Calu3 (cell line): Measurements from ENCODE around the gene RPAP3. TPM values are rescaled to one million over a fixed set of nuclear protein-coding genes. Genes with fewer than 3 reads are reported as not detected.

ENCODE experiments used
- BruUV-seq: library from RNA; stranded (reverse); fragments of 400-500 nt; replicated peaks from 2 replicates; lab custom pipeline; 2021; lab: Mats Ljungman, UMichigan
- CTCF ChIA-PET: fragments of 300-600 bp; sonication (Branson Sonifier 250); formaldehyde crosslinking; loops from one replicate; lab custom pipeline; 2022; ENCODE audit warnings: antibody characterized with exemption; lab: Charles Lee
- DNase-seq: peaks from one replicate; pipeline ENCODE4 v3.0.0; 2022
- H3K27ac Mint-ChIP-seq: one replicate; pipeline ENCODE4 v1.8.0; 2022; ENCODE audit warnings: mixed read lengths; ENCODE audit not compliant: unreplicated experiment
- H3K27me3 Mint-ChIP-seq: one replicate; pipeline ENCODE4 v1.8.0; 2022; ENCODE audit warnings: mixed read lengths; ENCODE audit not compliant: unreplicated experiment
- H3K36me3 Mint-ChIP-seq: one replicate; pipeline ENCODE4 v1.8.0; 2022; ENCODE audit warnings: mild to moderate bottlenecking, moderate library complexity, mixed read lengths; ENCODE audit not compliant: insufficient read depth, unreplicated experiment
- H3K4me1 Mint-ChIP-seq: one replicate; pipeline ENCODE4 v1.8.0; 2022; ENCODE audit warnings: mild to moderate bottlenecking, low read depth, mixed read lengths; ENCODE audit not compliant: unreplicated experiment
- H3K4me3 Mint-ChIP-seq: one replicate; pipeline ENCODE4 v1.8.0; 2022; ENCODE audit warnings: mild to moderate bottlenecking, low read depth, moderate library complexity, mixed read lengths; ENCODE audit not compliant: unreplicated experiment
- H3K9me3 Mint-ChIP-seq: one replicate; pipeline ENCODE4 v1.8.0; 2022; ENCODE audit warnings: low read depth, mixed read lengths; ENCODE audit not compliant: unreplicated experiment
- intact Hi-C: fragments of 100-400 bp; cut with micrococcal nuclease; formaldehyde crosslinking; loops from one replicate; pipeline ENCODE4 v1.10.0; 2022; ENCODE audit not compliant: unreplicated experiment
- total RNA-seq: library from RNA; stranded (reverse); gene quantifications from 2 replicates; pipeline ENCODE4 v1.2.3, GENCODE V29; 2022
- TF ChIP-seq, protein P1 (sequence below): fragments of 200-600 bp; IDR thresholded peaks from one replicate; pipeline ENCODE4 v1.8.0; 2022; ENCODE audit warnings: antibody characterized with exemption; ENCODE audit not compliant: unreplicated experiment

Gene RPAP3
- total RNA-seq, 1 experiment from 2014 or later = 33.5 TPM

DNA sequence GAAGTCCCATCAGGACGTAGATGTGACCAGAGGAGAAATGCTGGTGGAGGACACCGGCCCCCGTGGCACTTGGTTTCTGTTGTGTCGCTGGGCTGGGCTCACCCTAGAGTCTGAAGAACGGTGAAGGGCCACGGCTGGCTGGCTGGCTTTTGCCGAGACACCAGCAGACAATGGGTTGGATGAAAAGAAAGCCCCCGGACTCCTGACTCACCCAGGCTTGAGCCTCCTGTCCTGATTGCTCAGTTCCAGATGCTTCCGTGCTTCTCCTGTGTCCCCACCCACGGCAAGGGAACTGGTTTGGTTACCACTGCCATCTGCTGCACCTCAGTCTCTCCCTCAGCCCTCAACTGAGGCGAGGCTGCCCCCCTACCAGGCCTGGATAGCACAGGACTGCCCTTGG is 29.8 kb upstream of the RPAP3 start:
- BruUV-seq = no TSS peak
- Mint-ChIP-seq H3K4me3 (no peak overlapping the region), H3K36me3 (peaks cover 6% of the 10 kb centered on the region), H3K4me1 (no peaks in the 10 kb centered on the region), H3K9me3 (no peaks in the 10 kb centered on the region), H3K27me3 (no peaks in the 10 kb centered on the region), H3K27ac (no peak overlapping the region)
- TF ChIP-seq, protein P1, sequence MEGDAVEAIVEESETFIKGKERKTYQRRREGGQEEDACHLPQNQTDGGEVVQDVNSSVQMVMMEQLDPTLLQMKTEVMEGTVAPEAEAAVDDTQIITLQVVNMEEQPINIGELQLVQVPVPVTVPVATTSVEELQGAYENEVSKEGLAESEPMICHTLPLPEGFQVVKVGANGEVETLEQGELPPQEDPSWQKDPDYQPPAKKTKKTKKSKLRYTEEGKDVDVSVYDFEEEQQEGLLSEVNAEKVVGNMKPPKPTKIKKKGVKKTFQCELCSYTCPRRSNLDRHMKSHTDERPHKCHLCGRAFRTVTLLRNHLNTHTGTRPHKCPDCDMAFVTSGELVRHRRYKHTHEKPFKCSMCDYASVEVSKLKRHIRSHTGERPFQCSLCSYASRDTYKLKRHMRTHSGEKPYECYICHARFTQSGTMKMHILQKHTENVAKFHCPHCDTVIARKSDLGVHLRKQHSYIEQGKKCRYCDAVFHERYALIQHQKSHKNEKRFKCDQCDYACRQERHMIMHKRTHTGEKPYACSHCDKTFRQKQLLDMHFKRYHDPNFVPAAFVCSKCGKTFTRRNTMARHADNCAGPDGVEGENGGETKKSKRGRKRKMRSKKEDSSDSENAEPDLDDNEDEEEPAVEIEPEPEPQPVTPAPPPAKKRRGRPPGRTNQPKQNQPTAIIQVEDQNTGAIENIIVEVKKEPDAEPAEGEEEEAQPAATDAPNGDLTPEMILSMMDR = no peak
- CTCF ChIA-PET = no interaction called here
- intact Hi-C loops = no loop called here
- DNase-seq = no peak

DNA sequence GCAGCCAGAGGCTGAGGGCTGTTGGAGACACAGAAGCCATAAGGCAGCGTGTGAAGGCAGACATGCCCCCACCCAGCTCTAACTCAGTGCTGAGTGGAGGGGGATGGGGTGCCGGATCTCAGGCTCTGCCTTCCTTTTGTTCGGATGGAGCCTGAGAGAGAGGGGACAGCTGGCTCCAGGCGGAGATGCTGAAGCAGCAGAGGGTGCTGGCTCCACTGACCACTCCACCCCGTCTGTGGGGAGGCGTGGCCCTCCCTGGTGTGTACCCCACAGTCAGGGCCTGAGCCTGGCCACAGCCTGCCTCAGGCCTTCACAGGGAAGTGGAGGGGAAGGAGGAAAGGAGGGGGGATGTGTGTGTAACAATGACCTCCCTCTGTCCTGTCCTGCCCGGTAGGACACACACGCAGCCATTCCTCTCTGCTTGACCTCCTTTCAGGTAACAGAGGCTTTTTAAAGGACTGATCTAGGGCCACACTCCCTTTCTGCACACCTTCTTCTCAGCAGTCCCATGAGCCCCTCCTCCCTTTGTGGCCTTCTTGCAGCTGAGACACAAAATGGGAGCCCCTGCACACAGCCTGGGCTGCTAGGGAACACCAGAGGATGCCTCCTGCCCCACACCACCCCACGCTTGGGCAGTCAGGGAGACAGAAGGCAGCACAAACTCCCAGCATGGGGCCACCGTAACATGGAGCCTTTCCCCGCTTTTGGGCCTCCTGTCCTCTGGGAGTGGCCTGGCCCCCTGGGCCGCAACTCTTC is 29.1 kb upstream of the RPAP3 start:
- intact Hi-C loops = no loop called here
- Mint-ChIP-seq H3K36me3 (peaks cover 6% of the 10 kb centered on the region), H3K27ac (no peak overlapping the region), H3K27me3 (no peaks in the 10 kb centered on the region), H3K4me3 (no peak overlapping the region), H3K4me1 (no peaks in the 10 kb centered on the region), H3K9me3 (no peaks in the 10 kb centered on the region)
- TF ChIP-seq, protein P1 = no peak
- CTCF ChIA-PET = interaction anchor here (0.6 kb wide), 1 partner anchor 9 kb away, joined by 3 read pairs; no protein-coding TSS in a partner anchor
- DNase-seq = no peak
- no TSS peak for BruUV-seq

DNA sequence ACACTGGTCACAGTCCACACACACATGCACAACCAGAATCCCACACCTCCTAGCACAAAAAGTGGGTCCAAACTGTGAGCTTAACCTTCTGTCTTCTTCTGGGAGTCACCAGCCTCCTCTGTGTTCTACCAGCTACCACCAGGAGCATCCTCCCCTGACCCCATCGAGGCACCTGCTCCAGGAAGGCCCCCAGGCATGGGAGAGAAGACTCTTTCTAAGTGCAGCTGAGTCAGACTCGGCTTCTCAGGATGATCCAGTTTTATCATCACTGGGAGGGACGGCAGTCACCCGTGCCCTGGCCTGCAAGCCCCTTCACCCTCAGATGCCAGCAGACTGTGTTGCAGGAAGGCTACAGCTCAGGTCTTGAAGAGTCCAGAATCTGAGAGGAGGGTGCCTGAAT is 27.3 kb upstream of the RPAP3 start:
- peaks cover 8% of the 10 kb centered on the region for H3K27me3 Mint-ChIP-seq
- DNase-seq = no peak
- H3K27ac Mint-ChIP-seq = no peak overlapping the region
- intact Hi-C loops = no loop called here
- TF ChIP-seq, protein P1 = no peak
- no peaks in the 10 kb centered on the region for H3K9me3 Mint-ChIP-seq
- peaks cover 6% of the 10 kb centered on the region for H3K36me3 Mint-ChIP-seq
- BruUV-seq = no TSS peak
- no peaks in the 10 kb centered on the region for H3K4me1 Mint-ChIP-seq
- no peak overlapping the region for H3K4me3 Mint-ChIP-seq
- CTCF ChIA-PET = no interaction called here

GRCh38 chr12:47732504-47732903 is 26.7 kb upstream of the RPAP3 start:
- no peak for DNase-seq
- peaks cover 5% of the 10 kb centered on the region for H3K36me3 Mint-ChIP-seq
- TF ChIP-seq, protein P1 = no peak
- no peak overlapping the region for H3K4me3 Mint-ChIP-seq
- no TSS peak for BruUV-seq
- no peaks in the 10 kb centered on the region for H3K9me3 Mint-ChIP-seq
- CTCF ChIA-PET = no interaction called here
- no peak overlapping the region for H3K27ac Mint-ChIP-seq
- H3K27me3 Mint-ChIP-seq = peaks cover 13% of the 10 kb centered on the region
- no peaks in the 10 kb centered on the region for H3K4me1 Mint-ChIP-seq
- intact Hi-C loops = no loop called here
